Endodermal cell (in vitro differentiated cells): ENCODE results near the gene YBX2. TPM values are rescaled to one million over a fixed set of nuclear protein-coding genes. Genes with fewer than 3 reads are reported as not detected.

Experiments used
- DNase-seq: peaks from one replicate; pipeline ENCODE4 v3.0.0-alpha.2; 2017
- H3K27ac ChIP-seq: 2 replicates; pipeline ENCODE4 v1.5.1; 2013; ENCODE audit warnings: mild to moderate bottlenecking, low read depth, low read length, moderate library complexity
- H3K27me3 ChIP-seq: 2 replicates; pipeline ENCODE4 v1.6.1; 2013; ENCODE audit warnings: mild to moderate bottlenecking, low read length, moderate library complexity; ENCODE audit not compliant: insufficient read depth, control insufficient read depth, poor library complexity, severe bottlenecking
- H3K36me3 ChIP-seq: 2 replicates; pipeline ENCODE4 v1.7.0; 2013; ENCODE audit warnings: mild to moderate bottlenecking, low read length, moderate library complexity; ENCODE audit not compliant: control insufficient read depth, insufficient read depth
- H3K4me1 ChIP-seq: one replicate; pipeline ENCODE4 v1.7.0; 2013; ENCODE audit warnings: low read length; ENCODE audit not compliant: control insufficient read depth, insufficient read depth
- H3K4me3 ChIP-seq: 2 replicates; pipeline ENCODE4 v1.5.1; 2013; ENCODE audit warnings: mild to moderate bottlenecking, low read length, moderate library complexity
- H3K9ac ChIP-seq: 2 replicates; pipeline ENCODE4 v1.6.1; 2013; ENCODE audit warnings: mild to moderate bottlenecking, low read length, moderate library complexity; ENCODE audit not compliant: poor library complexity, severe bottlenecking; ENCODE audit errors: extremely low read depth
- H3K9me3 ChIP-seq: 2 replicates; pipeline ENCODE4 v1.6.1; 2013; ENCODE audit warnings: mild to moderate bottlenecking, low read length, moderate library complexity; ENCODE audit not compliant: control insufficient read depth
- H3K27ac Mint-ChIP-seq: 2 replicates; pipeline ENCODE4 v1.8.0; 2020; ENCODE audit warnings: mixed read lengths
- H3K27me3 Mint-ChIP-seq: 2 replicates; pipeline ENCODE4 v1.8.0; 2021; ENCODE audit warnings: mild to moderate bottlenecking, mixed read lengths; ENCODE audit not compliant: insufficient read depth
- H3K36me3 Mint-ChIP-seq: 2 replicates; pipeline ENCODE4 v1.8.0; 2020; ENCODE audit warnings: low read depth, mixed read lengths
- H3K4me1 Mint-ChIP-seq: 2 replicates; pipeline ENCODE4 v1.8.0; 2020; ENCODE audit warnings: mixed read lengths
- H3K4me3 Mint-ChIP-seq: 2 replicates; pipeline ENCODE4 v1.8.0; 2020; ENCODE audit warnings: mild to moderate bottlenecking, moderate library complexity, mixed read lengths
- H3K9me3 Mint-ChIP-seq: 2 replicates; pipeline ENCODE4 v1.8.0; 2020; ENCODE audit warnings: mild to moderate bottlenecking, mixed read lengths
- WGBS, 2 experiments: methylation state at CpG; one replicate each; pipeline versions ENCODE4 v1.1.5 to v1.1.7; 2013; ENCODE audit warnings: missing lambda C conversion rate in 2 of 2, mixed read lengths in 1 of 2; ENCODE audit not compliant: insufficient coverage in 1 of 2, insufficient read length in 1 of 2; 5-methylcytosine and 5-hydroxymethylcytosine counted together
- total RNA-seq, 2 donors: library from RNA; stranded (reverse); fragmentation: NEBNext Ultra II Directional in 1 of 2; extraction: Animal tissue kit (Norgen Biotek cat#: 25700) in 1 of 2; gene quantifications; 2 replicates in 1 of 2; 3 replicates in 1 of 2; pipeline ENCODE4 v1.2.1, GENCODE V29; 2021
- TF ChIP-seq, protein P1 (sequence below): fragments of 200-600 bp; sonication (generic); conservative IDR thresholded peaks from 2 replicates; pipeline ENCODE4 v1.5.0; 2021; ENCODE audit warnings: antibody characterized with exemption, mild to moderate bottlenecking

The YBX2 gene
- total RNA-seq, 2 donors from 2014 or later: 6.6 to 15.9 TPM

DNA sequence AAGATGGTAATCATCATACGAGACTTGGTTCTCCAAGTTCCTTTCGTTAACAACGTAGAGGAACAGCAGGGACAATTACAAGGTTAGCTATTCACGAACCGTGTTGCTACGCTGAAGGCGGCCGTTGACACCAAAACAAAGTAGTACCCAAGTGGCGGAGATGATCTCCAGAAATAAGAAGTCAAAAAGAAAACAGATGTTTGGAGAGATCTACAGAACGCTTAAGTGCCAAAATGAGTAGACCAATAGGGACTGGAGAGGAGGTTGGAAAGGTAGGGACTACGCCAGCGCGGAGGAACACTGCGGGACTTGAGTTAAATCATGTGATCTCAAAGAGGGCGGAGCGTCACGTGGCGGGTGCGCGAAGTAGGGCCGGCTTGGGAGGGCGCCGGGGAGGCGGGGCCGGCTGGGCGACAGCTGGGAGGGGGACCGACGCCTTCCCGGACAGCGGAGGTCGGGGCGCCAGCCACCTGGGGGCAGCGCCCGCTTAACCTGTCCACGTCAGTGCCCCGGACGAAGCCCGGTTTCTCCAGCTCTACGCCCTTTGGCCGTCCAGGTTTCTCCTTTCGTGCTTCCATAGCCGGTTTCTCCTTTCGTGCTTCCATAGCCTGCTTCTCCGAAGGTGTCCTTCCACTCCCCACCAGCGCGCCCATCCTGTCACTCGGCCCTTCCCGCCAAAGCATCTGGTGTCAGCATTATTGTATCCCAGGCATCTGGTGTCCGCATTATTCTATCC, 51.6 kb downstream of the YBX2 start:
- TF ChIP-seq, protein P1, sequence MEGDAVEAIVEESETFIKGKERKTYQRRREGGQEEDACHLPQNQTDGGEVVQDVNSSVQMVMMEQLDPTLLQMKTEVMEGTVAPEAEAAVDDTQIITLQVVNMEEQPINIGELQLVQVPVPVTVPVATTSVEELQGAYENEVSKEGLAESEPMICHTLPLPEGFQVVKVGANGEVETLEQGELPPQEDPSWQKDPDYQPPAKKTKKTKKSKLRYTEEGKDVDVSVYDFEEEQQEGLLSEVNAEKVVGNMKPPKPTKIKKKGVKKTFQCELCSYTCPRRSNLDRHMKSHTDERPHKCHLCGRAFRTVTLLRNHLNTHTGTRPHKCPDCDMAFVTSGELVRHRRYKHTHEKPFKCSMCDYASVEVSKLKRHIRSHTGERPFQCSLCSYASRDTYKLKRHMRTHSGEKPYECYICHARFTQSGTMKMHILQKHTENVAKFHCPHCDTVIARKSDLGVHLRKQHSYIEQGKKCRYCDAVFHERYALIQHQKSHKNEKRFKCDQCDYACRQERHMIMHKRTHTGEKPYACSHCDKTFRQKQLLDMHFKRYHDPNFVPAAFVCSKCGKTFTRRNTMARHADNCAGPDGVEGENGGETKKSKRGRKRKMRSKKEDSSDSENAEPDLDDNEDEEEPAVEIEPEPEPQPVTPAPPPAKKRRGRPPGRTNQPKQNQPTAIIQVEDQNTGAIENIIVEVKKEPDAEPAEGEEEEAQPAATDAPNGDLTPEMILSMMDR: no peak
- Mint-ChIP-seq H3K27me3 (no peaks in the 10 kb centered on the region), H3K4me1 (peaks cover 20% of the 10 kb centered on the region), H3K36me3 (peaks cover 34% of the 10 kb centered on the region), H3K4me3 (peak overlapping the region; percentile 100), H3K9me3 (no peaks in the 10 kb centered on the region), H3K27ac (peak overlapping the region; percentile 98)
- peak; percentile 100 for DNase-seq
- no peaks in the 10 kb centered on the region for H3K9me3 ChIP-seq
- no peaks in the 10 kb centered on the region for H3K4me1 ChIP-seq
- peak overlapping the region; percentile 85 for H3K9ac ChIP-seq
- peaks cover 34% of the 10 kb centered on the region for H3K36me3 ChIP-seq
- WGBS, 2 experiments: 4 to 5% methylated on average over 47 to 49 of the region's 49 CpGs
- H3K27ac ChIP-seq: peak overlapping the region; percentile 71
- no peaks in the 10 kb centered on the region for H3K27me3 ChIP-seq
- H3K4me3 ChIP-seq: peak overlapping the region; percentile 89

GRCh38 chr17:7241783-7242716, 52.4 kb downstream of the YBX2 start, which contains the start of gene GABARAP:
GABARAP (minus strand) TSS chr17:7242449; CDS start chr17:7242330, 119 bp downstream.
- H3K4me1 ChIP-seq: no peaks in the 10 kb centered on the region
- Mint-ChIP-seq H3K36me3 (peaks cover 38% of the 10 kb centered on the region), H3K4me1 (peaks cover 23% of the 10 kb centered on the region), H3K27me3 (no peaks in the 10 kb centered on the region), H3K4me3 (peak within 1 kb of the TSS; percentile 100), H3K27ac (peak within 1 kb of the TSS; percentile 98), H3K9me3 (no peaks in the 10 kb centered on the region)
- TF ChIP-seq, protein P1: no peak
- H3K27ac ChIP-seq: peak within 1 kb of the TSS; percentile 81
- DNase-seq: peak; percentile 98
- H3K9ac ChIP-seq: peak within 1 kb of the TSS; percentile 85
- no peaks in the 10 kb centered on the region for H3K9me3 ChIP-seq
- H3K4me3 ChIP-seq: peak within 1 kb of the TSS; percentile 89
- WGBS, 2 experiments: 0% methylated on average over 26 to 62 of the region's 62 CpGs
- H3K27me3 ChIP-seq: no peaks in the 10 kb centered on the region
- peaks cover 37% of the 10 kb centered on the region for H3K36me3 ChIP-seq

- Histone ChIP-seq H3K27me3 (no peaks in the 10 kb centered on the region), H3K36me3 (peaks cover 37% of the 10 kb centered on the region), H3K4me1 (peaks cover 1% of the 10 kb centered on the region), H3K4me3 (peak overlapping the region; percentile 89), H3K9me3 (no peaks in the 10 kb centered on the region), H3K27ac (peak overlapping the region; percentile 36), H3K9ac (peak overlapping the region; percentile 85)
- Mint-ChIP-seq H3K4me3 (peak overlapping the region; percentile 100), H3K36me3 (peaks cover 38% of the 10 kb centered on the region), H3K4me1 (peaks cover 27% of the 10 kb centered on the region), H3K27me3 (no peaks in the 10 kb centered on the region), H3K27ac (peak overlapping the region; percentile 98), H3K9me3 (no peaks in the 10 kb centered on the region)
- TF ChIP-seq, protein P1: no peak
- no peak for DNase-seq
- 54 to 70% methylated on average over 6 to 9 of the region's 9 CpGs for WGBS, 2 experiments
These were observed 53.2 kb downstream of the YBX2 start for GRCh38 chr17:7241090-7241733.
